Thymus (tissue), 11 donors: ENCODE data around the gene FOXJ3. TPM values are rescaled to one million over a fixed set of nuclear protein-coding genes. Genes with fewer than 3 reads are reported as not detected.
A peak's percentile ranks its signal among the peaks of the same experiment; 100 is the strongest.

Source experiments
- DNase-seq, 9 donors: peaks; one replicate each; pipeline ENCODE4 v3.0.0-alpha.2; 2013; ENCODE audit warnings: low spot score in 9 of 9, low read depth in 6 of 9, missing footprints in 1 of 9
- H3K27ac ChIP-seq, 2 donors: one replicate each; pipeline ENCODE4 v1.5.1; 2013; ENCODE audit warnings: control low read depth in 1 of 2, low read depth in 1 of 2, low read length in 1 of 2, mild to moderate bottlenecking in 1 of 2, moderate library complexity in 1 of 2
- H3K27me3 ChIP-seq, 2 donors: one replicate each; pipeline ENCODE4 v1.5.1; 2013; ENCODE audit warnings: low read length in 1 of 2; ENCODE audit not compliant: control insufficient read depth in 2 of 2, insufficient read depth in 1 of 2
- H3K36me3 ChIP-seq, 2 donors: one replicate each; pipeline ENCODE4 v1.5.1; 2013; ENCODE audit warnings: low read length in 1 of 2, mild to moderate bottlenecking in 1 of 2, moderate library complexity in 1 of 2; ENCODE audit not compliant: control insufficient read depth in 2 of 2, insufficient read depth in 2 of 2
- H3K4me1 ChIP-seq, 2 donors: one replicate each; pipeline ENCODE4 v1.5.1; 2013; ENCODE audit warnings: low read length in 2 of 2; ENCODE audit not compliant: control insufficient read depth in 2 of 2, insufficient read depth in 2 of 2
- H3K4me3 ChIP-seq, 2 donors: one replicate each; pipeline ENCODE4 v1.5.1; 2013; ENCODE audit warnings: low read length in 2 of 2, control low read depth in 1 of 2, mild to moderate bottlenecking in 1 of 2
- H3K9me3 ChIP-seq, 2 donors: one replicate each; pipeline ENCODE4 v1.5.1; 2013; ENCODE audit warnings: low read length in 1 of 2, mild to moderate bottlenecking in 1 of 2; ENCODE audit not compliant: control insufficient read depth in 2 of 2, insufficient read depth in 1 of 2
- WGBS: extraction: QIAGEN DNeasy Blood & Tissue Kit; methylation state at CpG from one replicate; pipeline ENCODE4 v1.1.7; 2013; 5-methylcytosine and 5-hydroxymethylcytosine counted together
- polyA plus RNA-seq: library from polyadenylated mRNA; stranded (reverse); fragments of 200-250 nt; gene quantifications from one replicate; pipeline ENCODE4 v1.2.3, GENCODE V29; 2013
- total RNA-seq: library from RNA; stranded (reverse); fragments of 120-200 nt; gene quantifications from one replicate; pipeline ENCODE4 v1.2.4, GENCODE V29; 2013
- donor health status: healthy.

Gene FOXJ3
- total and polyA plus RNA-seq, 2 donors = 19.7 to 20.8 TPM

- Histone ChIP-seq H3K4me1 (peaks cover 0 to 5% of the 10 kb centered on the region in 2 donors), H3K36me3 (peaks cover 0 to 2% of the 10 kb centered on the region in 2 donors), H3K27me3 (no peaks in the 10 kb centered on the region), H3K27ac (no peak overlapping the region), H3K4me3 (no peak overlapping the region), H3K9me3 (no peaks in the 10 kb centered on the region)
- WGBS = 97% methylated on average over 4 of the region's 4 CpGs
- no peak for DNase-seq
Observed at GRCh38 chr1:42328916-42329496, 6.0 kb downstream of the FOXJ3 start.

- H3K4me3 ChIP-seq = no peak overlapping the region
- H3K27me3 ChIP-seq = no peaks in the 10 kb centered on the region
- WGBS = 97% methylated on average over 5 of the region's 5 CpGs
- peaks cover 0 to 2% of the 10 kb centered on the region in 2 donors for H3K36me3 ChIP-seq
- H3K27ac ChIP-seq = no peak overlapping the region
- DNase-seq = no peak
- H3K4me1 ChIP-seq = no peaks in the 10 kb centered on the region
- H3K9me3 ChIP-seq = no peaks in the 10 kb centered on the region
Observed at GRCh38 chr1:42328047-42328625, 6.9 kb downstream of the FOXJ3 start.

- no peaks in the 10 kb centered on the region for H3K27me3 ChIP-seq
- H3K36me3 ChIP-seq = peaks cover 0 to 2% of the 10 kb centered on the region in 2 donors
- no peaks in the 10 kb centered on the region for H3K9me3 ChIP-seq
- no peak overlapping the region for H3K27ac ChIP-seq
- H3K4me3 ChIP-seq = no peak overlapping the region
- 96% methylated on average over 2 of the region's 2 CpGs for WGBS
- DNase-seq = no peak
- H3K4me1 ChIP-seq = peaks cover 1 to 3% of the 10 kb centered on the region in 2 donors
Observed at GRCh38 chr1:42325014-42325402, 10.0 kb downstream of the FOXJ3 start.

GRCh38 chr1:42324398-42325013, 10.5 kb downstream of the FOXJ3 start:
- H3K27me3 ChIP-seq = no peaks in the 10 kb centered on the region
- H3K9me3 ChIP-seq = no peaks in the 10 kb centered on the region
- WGBS = 97% methylated on average over 6 of the region's 6 CpGs
- no peak for DNase-seq
- H3K4me1 ChIP-seq = peaks cover 5% of the 10 kb centered on the region in 2 donors
- no peak overlapping the region for H3K4me3 ChIP-seq
- H3K27ac ChIP-seq = no peak overlapping the region
- no peaks in the 10 kb centered on the region for H3K36me3 ChIP-seq

- Histone ChIP-seq H3K9me3 (no peaks in the 10 kb centered on the region), H3K27me3 (no peaks in the 10 kb centered on the region), H3K36me3 (no peaks in the 10 kb centered on the region), H3K27ac (no peak overlapping the region), H3K4me1 (peaks cover 5% of the 10 kb centered on the region in 2 donors), H3K4me3 (no peak overlapping the region)
- 97% methylated on average over 2 of the region's 2 CpGs for WGBS
- no peak for DNase-seq
Observed at GRCh38 chr1:42323551-42323950, 11.5 kb downstream of the FOXJ3 start.

GRCh38 chr1:42322577-42322976, 12.5 kb downstream of the FOXJ3 start:
- no peaks in the 10 kb centered on the region for H3K36me3 ChIP-seq
- peaks cover 5% of the 10 kb centered on the region in 2 donors for H3K4me1 ChIP-seq
- H3K27me3 ChIP-seq = no peaks in the 10 kb centered on the region
- H3K9me3 ChIP-seq = no peaks in the 10 kb centered on the region
- no peak overlapping the region for H3K27ac ChIP-seq
- DNase-seq = no peak
- H3K4me3 ChIP-seq = no peak overlapping the region
- WGBS = 49% methylated on average over 1 of the region's 1 CpG

GRCh38 chr1:42321731-42322130, 13.3 kb downstream of the FOXJ3 start:
- Histone ChIP-seq H3K4me1 (peaks cover 5% of the 10 kb centered on the region in 2 donors), H3K27me3 (no peaks in the 10 kb centered on the region), H3K27ac (no peak overlapping the region), H3K36me3 (no peaks in the 10 kb centered on the region), H3K9me3 (no peaks in the 10 kb centered on the region), H3K4me3 (no peak overlapping the region)
- 83% methylated on average over 4 of the region's 4 CpGs for WGBS
- no peak for DNase-seq

- Histone ChIP-seq H3K4me3 (no peak overlapping the region), H3K4me1 (peaks cover 5% of the 10 kb centered on the region in 2 donors), H3K27ac (no peak overlapping the region), H3K9me3 (no peaks in the 10 kb centered on the region), H3K27me3 (no peaks in the 10 kb centered on the region), H3K36me3 (no peaks in the 10 kb centered on the region)
- DNase-seq = no peak
- WGBS = 96% methylated on average over 2 of the region's 2 CpGs
Observed at GRCh38 chr1:42320708-42321107, 14.3 kb downstream of the FOXJ3 start.

- 10% methylated on average over 6 of the region's 6 CpGs for WGBS
- no peaks in the 10 kb centered on the region for H3K9me3 ChIP-seq
- H3K4me3 ChIP-seq = no peak overlapping the region
- no peaks in the 10 kb centered on the region for H3K36me3 ChIP-seq
- H3K27me3 ChIP-seq = no peaks in the 10 kb centered on the region
- peaks cover 5% of the 10 kb centered on the region in 2 donors for H3K4me1 ChIP-seq
- DNase-seq = peak in 4 of 9 donors; percentile 13 to 48 (median 27)
- H3K27ac ChIP-seq = peak overlapping the region in 1 of 2 donors; percentile 38
Observed at GRCh38 chr1:42319871-42320484, 15.1 kb downstream of the FOXJ3 start.
